GM10248 (cell line): ENCODE results near the gene PTPN4.

Experiments
- CTCF ChIA-PET: fragments of 300-600 bp; sonication (Branson Sonifier 250); formaldehyde crosslinking; extraction: SDS; loops from one replicate; lab custom pipeline; 2021; ENCODE audit warnings: antibody characterized with exemption; lab: Yijun Ruan, JAX
- POLR2A ChIA-PET: fragments of 350-650 bp; sonication (Branson Sonifier 250); formaldehyde crosslinking; extraction: SDS; loops from one replicate; lab custom pipeline; 2020; ENCODE audit warnings: antibody characterized with exemption; lab: Yijun Ruan, JAX
- DNase-seq: peaks from one replicate; pipeline ENCODE4 v3.0.0; 2012; ENCODE audit errors: extremely low spot score
- TF ChIP-seq, protein P1 (sequence below): IDR thresholded peaks from 2 replicates; pipeline ENCODE4 v1.5.1; 2012; ENCODE audit warnings: mild to moderate bottlenecking, low read depth; ENCODE audit errors: extremely low read depth, missing control alignments, control extremely low read depth

PTPN4 gene

DNA sequence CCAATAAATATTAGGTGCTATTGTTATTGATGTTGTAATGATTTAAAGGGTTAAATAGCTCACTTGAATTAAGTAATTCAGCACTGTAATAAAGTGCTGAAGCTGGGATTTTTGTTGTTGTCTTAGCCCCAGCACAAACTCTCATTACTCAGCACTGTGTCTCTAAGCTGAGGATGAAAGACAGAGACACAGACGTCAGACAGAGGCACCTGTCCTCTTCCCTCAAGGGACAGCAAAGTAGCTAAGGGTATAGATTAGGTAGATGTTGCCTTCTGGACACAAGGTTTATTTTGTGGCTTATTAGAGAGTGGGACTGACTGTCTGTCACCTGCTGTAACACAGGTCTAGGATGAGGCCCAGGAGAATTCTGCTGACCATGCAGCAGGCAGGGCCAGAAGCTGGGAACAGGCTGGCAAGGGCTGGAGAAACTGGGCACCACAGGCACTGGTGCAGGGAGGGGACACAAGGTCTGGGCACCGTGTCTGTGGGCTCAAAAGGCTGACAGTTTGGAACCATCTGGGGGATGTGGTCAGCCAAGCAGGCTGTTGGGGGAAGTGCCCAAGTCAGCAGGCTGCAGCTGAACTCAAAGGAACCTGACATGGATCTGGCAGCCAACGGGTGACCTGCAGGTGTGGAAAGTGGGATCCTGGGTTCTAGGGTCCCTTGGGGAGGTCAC lies 20.0 kb upstream of the PTPN4 start:
- ChIA-PET POLR2A (no interaction called here), CTCF (interaction anchor here (1.0 to 3.6 kb wide), 6 partner anchors 10 to 436 kb away, joined by 3 to 15 read pairs (median 4); no protein-coding TSS in a partner anchor)
- DNase-seq, result no peak
- TF ChIP-seq, protein P1, sequence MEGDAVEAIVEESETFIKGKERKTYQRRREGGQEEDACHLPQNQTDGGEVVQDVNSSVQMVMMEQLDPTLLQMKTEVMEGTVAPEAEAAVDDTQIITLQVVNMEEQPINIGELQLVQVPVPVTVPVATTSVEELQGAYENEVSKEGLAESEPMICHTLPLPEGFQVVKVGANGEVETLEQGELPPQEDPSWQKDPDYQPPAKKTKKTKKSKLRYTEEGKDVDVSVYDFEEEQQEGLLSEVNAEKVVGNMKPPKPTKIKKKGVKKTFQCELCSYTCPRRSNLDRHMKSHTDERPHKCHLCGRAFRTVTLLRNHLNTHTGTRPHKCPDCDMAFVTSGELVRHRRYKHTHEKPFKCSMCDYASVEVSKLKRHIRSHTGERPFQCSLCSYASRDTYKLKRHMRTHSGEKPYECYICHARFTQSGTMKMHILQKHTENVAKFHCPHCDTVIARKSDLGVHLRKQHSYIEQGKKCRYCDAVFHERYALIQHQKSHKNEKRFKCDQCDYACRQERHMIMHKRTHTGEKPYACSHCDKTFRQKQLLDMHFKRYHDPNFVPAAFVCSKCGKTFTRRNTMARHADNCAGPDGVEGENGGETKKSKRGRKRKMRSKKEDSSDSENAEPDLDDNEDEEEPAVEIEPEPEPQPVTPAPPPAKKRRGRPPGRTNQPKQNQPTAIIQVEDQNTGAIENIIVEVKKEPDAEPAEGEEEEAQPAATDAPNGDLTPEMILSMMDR, result no peak

DNA sequence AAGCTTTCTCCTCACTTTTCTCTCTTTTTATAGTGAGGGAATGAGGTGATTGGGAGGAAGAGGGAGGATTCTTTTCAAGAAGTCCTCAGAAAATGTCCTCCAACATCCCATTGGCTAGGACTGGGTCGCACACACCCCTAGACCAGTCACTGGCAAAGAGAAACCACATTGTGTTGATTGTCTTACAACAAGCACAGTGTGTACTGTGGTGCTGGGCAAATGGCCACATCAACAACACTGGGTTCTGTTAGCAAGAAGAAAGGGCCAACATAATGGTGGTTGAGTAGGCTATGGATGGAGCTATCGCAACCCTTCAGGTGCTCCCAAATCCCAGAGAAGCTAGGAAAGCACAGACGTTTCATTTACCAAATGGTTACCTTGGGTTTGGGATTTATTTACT lies 18.7 kb upstream of the PTPN4 start:
- POLR2A ChIA-PET, result no interaction called here
- DNase-seq, result no peak
- TF ChIP-seq, protein P1, result no peak
- CTCF ChIA-PET, result interaction anchor here (1.2 to 3.6 kb wide), 3 partner anchors 10 to 435 kb away, joined by 3 to 15 read pairs (median 3); no protein-coding TSS in a partner anchor

DNA sequence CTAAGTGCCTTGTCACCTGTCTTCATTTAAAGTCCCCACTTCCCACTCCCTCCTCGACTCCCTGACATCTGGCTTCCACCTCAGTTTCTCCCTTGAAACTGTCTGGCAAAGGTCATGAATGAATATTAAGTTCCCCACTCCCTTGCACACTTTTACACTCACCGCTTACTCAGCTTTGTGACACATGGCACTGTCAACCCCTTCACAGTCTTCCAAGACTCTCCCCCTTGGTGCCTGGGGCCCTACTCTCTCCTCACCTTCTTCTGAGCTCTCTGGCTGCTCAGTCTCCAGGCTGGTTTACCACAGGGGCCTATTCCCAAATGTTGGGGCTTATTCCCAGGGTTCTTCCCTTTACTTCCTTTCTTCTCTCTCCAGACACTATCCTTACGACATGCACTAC lies 17.9 kb upstream of the PTPN4 start:
- DNase-seq, result no peak
- TF ChIP-seq, protein P1, result no peak
- CTCF ChIA-PET, result interaction anchor here (1.0 to 3.6 kb wide), 6 partner anchors 11 to 434 kb away, joined by 3 to 15 read pairs (median 3); no protein-coding TSS in a partner anchor
- POLR2A ChIA-PET, result no interaction called here

DNA sequence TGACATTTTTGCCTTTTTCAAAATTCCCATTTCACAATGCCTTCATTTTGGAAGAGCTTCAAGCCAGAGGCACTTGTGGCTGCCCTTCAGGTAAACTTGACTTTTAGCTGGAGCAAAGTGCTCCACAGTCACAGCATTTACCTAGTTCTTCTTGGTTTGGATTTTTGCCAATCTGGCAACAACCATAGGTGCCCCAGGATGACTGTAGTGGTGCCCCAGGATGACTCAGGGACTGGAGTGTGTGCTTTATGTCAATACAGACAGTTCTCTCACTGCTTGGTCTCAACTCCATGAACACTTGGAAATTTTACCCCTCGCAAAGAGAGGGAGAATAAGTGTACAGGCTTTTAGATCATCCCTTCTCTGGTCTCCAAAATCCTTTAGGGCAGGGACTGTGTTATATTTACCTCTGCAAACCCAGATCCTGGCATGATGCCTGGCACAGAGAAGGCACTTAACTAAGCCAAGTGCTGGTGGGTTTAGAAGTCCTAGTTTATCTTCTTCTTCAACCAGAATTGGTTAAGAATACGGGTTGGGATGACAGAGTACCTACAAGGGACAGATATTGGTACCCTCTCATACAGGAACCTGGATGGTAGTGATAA lies 15.3 kb upstream of the PTPN4 start:
- DNase-seq, result no peak
- TF ChIP-seq, protein P1, result no peak
- CTCF ChIA-PET, result no interaction called here
- POLR2A ChIA-PET, result no interaction called here

DNA sequence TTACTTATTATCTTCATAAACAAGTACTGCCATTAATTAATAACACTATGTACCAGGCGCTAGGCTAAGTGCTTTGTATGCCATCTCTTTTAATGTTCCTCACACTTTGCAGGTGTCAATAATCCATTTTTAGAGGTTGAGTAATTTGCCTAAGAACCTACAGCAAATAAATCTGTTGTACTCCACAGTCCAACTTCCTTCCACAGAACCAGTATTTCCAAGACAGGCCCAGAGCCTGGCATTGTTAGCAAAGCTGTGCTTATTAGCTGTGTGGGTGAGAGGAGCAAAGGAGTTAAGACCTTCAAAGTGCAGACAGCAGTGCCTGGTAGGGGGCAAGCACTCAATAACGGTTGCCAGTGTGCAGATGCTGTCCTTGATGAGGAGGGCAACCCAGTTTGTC lies 14.2 kb upstream of the PTPN4 start:
- no peak for DNase-seq
- CTCF ChIA-PET, result no interaction called here
- TF ChIP-seq, protein P1, result no peak
- POLR2A ChIA-PET, result no interaction called here

DNA sequence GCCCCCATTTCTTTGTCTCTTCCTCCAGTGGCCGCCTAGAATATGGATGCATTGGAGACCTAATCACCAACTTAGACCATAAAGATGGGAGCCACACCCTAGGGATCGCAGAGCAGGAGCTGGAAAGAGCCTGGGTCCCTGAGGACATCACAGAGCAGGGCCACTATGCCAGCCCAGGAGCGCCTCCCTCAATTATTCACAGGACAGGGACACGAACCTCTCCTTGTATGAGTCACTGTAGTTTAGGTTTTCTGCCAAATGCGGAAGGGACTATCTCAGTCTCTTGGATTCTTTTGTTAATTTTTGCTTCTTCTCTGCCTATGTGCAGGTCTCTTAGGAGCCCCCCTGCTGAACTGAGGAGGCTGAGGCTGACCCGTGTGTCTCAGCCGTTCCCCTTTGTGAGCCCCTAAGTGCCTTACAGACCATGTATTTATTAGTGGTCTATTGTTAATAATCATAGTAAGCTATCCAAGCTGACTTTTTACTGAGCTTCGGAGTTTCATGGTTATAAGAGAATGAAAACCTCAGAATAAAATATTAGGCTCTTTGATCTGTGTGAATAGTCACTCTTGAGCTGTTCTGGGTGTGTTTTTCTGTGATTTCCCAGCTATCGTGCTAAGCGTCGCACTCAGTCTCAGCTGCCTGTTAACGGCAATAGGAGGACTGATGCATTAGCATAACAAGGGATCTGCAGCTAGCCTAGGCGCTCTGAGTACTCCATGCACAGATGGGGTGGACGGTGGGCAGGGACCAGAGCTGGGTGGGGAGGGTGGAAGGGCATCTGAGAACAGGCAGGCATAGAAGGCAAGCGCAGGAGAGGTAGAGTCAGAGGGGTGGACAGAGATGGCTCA lies 12.7 kb upstream of the PTPN4 start:
- no peak for DNase-seq
- TF ChIP-seq, protein P1, result no peak
- ChIA-PET CTCF (no interaction called here), POLR2A (no interaction called here)
